Measurements from ENCODE around the gene SAXO1.

DNA sequence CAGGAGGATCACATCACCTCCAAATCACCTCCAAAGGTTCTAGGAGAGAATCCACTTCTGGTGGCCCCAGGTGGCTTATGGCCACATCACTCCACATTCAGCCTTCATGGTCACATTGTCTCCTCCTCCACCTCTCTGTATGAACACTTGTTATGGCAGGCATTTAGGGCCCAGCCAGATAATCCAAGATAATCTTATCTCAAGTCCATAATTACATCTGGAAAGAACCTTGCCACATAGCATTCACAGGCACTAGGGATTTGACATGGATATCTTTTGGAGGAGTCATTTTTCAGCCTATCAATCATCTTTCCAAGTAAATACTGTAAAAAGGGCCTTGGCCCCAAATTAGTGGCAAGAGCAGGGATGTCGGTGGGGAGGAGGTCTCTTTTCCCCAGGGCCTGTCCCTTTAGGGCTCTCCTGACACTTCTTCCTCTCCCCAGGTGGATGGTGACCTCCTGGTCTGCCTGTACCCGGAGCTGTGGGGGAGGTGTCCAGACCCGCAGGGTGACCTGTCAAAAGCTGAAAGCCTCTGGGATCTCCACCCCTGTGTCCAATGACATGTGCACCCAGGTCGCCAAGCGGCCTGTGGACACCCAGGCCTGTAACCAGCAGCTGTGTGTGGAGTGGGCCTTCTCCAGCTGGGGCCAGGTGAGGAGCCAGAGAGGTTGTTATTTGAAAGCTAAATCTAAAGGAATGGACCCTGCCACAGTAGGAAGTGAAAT, 140.9 kb downstream of the SAXO1 start:
- TF ChIP-seq, protein P1, sequence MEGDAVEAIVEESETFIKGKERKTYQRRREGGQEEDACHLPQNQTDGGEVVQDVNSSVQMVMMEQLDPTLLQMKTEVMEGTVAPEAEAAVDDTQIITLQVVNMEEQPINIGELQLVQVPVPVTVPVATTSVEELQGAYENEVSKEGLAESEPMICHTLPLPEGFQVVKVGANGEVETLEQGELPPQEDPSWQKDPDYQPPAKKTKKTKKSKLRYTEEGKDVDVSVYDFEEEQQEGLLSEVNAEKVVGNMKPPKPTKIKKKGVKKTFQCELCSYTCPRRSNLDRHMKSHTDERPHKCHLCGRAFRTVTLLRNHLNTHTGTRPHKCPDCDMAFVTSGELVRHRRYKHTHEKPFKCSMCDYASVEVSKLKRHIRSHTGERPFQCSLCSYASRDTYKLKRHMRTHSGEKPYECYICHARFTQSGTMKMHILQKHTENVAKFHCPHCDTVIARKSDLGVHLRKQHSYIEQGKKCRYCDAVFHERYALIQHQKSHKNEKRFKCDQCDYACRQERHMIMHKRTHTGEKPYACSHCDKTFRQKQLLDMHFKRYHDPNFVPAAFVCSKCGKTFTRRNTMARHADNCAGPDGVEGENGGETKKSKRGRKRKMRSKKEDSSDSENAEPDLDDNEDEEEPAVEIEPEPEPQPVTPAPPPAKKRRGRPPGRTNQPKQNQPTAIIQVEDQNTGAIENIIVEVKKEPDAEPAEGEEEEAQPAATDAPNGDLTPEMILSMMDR (IDR thresholded peaks at IDR 0.05 in 4 of 5, conservative IDR thresholded peaks at IDR 0.05 in 1 of 5), result no peak
- TF ChIP-seq POLR2A (IDR thresholded peaks at IDR 0.05), result no peak
